ACHN (cell line): ENCODE results near the gene INO80E.

ENCODE experiments used
- DNase-seq: peaks from one replicate; pipeline ENCODE4 v3.0.0-alpha.2; 2015
- in situ Hi-C: cut with HindIII; loops from 2 replicates; pipeline ENCODE4 v1.10.0; 2017; ENCODE audit warnings: low sequenced_read_pairs, low pct_ligation_motif_present, low pct_unique_long_range_greater_than_20kb

Gene INO80E

GRCh38 chr16:29989111-29989858, 6.8 kb upstream of the INO80E start:
- in situ Hi-C loops: no loop called here
- no peak for DNase-seq

GRCh38 chr16:29990034-29990433, 6.0 kb upstream of the INO80E start:
- DNase-seq: no peak
- in situ Hi-C loops: no loop called here

- in situ Hi-C loops: no loop called here
- DNase-seq: no peak
Observed at GRCh38 chr16:29990883-29991570, 5.0 kb upstream of the INO80E start.

- in situ Hi-C loops: no loop called here
Observed at GRCh38 chr16:29991571-29991904, 4.5 kb upstream of the INO80E start.

GRCh38 chr16:29992344-29992967, 3.6 kb upstream of the INO80E start:
- in situ Hi-C loops: no loop called here
- DNase-seq: no peak

More at GRCh38 chr16:29991571-29991904, 4.5 kb upstream of the INO80E start:
- DNase-seq: no peak

GRCh38 chr16:29993191-29993902, 2.7 kb upstream of the INO80E start:
- no peak for DNase-seq
- in situ Hi-C loops: no loop called here

GRCh38 chr16:29993903-29994599, 2.0 kb upstream of the INO80E start:
- in situ Hi-C loops: no loop called here
- DNase-seq: no peak

GRCh38 chr16:29994600-29995323, 1.3 kb upstream of the INO80E start:
- in situ Hi-C loops: no loop called here
- DNase-seq: peak; percentile 45

- peak; percentile 91 for DNase-seq
- in situ Hi-C loops: no loop called here
Observed at GRCh38 chr16:29995324-29995910, 624 bp upstream of the INO80E start, which contains the start of gene HIRIP3. Gene HIRIP3, minus strand, starts transcription at chr16:29995617. Its CDS starts 12 bp downstream, at chr16:29995605.

GRCh38 chr16:29996766-29997250, 767 bp downstream of the INO80E start:
- no peak for DNase-seq
- in situ Hi-C loops: no loop called here

GRCh38 chr16:29999605-30000004, 3.6 kb downstream of the INO80E start:
- in situ Hi-C loops: no loop called here

GRCh38 chr16:30000735-30001631, 4.9 kb downstream of the INO80E start:
- in situ Hi-C loops: no loop called here
- no peak for DNase-seq

More at GRCh38 chr16:29999605-30000004, 3.6 kb downstream of the INO80E start:
- no peak for DNase-seq

- in situ Hi-C loops: no loop called here
Observed at GRCh38 chr16:30002614-30003346, 6.7 kb downstream of the INO80E start.

GRCh38 chr16:30003670-30004423, 7.8 kb downstream of the INO80E start:
- DNase-seq: no peak
- in situ Hi-C loops: no loop called here

More at GRCh38 chr16:30002614-30003346, 6.7 kb downstream of the INO80E start:
- DNase-seq: no peak

- in situ Hi-C loops: no loop called here
- DNase-seq: no peak
Observed at GRCh38 chr16:30004424-30004776, 8.4 kb downstream of the INO80E start.
